Stomach (tissue), 9 donors: ENCODE data around the gene STUM. TPM values are rescaled to one million over a fixed set of nuclear protein-coding genes. Genes with fewer than 3 reads are reported as not detected.

ENCODE experiments used
- DNase-seq, 2 donors: peaks; one replicate each; pipeline versions ENCODE4 v3.0.0 to v3.0.0-alpha.2; 2013 to 2019
- H3K27ac ChIP-seq, 5 donors: fragments of 200-600 bp in 4 of 5; sonication (generic) in 4 of 5; one replicate each; pipeline ENCODE4 v1.5.1; 2013 to 2019; ENCODE audit warnings: mild to moderate bottlenecking in 1 of 5, moderate library complexity in 1 of 5
- H3K27me3 ChIP-seq, 3 donors: fragments of 200-600 bp; sonication (generic); one replicate each; pipeline ENCODE4 v1.5.1; 2017 to 2019; ENCODE audit warnings: mixed run types in 1 of 3
- H3K36me3 ChIP-seq, 4 donors: fragments of 200-600 bp; sonication (generic); 1 replicate in 3 of 4; 2 replicates in 1 of 4; pipeline ENCODE4 v1.5.1; 2016 to 2019
- H3K4me1 ChIP-seq, 4 donors: fragments of 200-600 bp; sonication (generic); one replicate each; pipeline ENCODE4 v1.5.1; 2016 to 2019
- H3K4me3 ChIP-seq, 4 donors: fragments of 200-600 bp; sonication (generic) in 3 of 4; one replicate each; pipeline ENCODE4 v1.5.1; 2016 to 2019; ENCODE audit warnings: mild to moderate bottlenecking in 1 of 4
- H3K9me3 ChIP-seq, 4 donors: fragments of 200-600 bp; sonication (generic); one replicate each; pipeline ENCODE4 v1.5.1; 2016 to 2019
- CTCF ChIP-seq, 7 experiments: fragments of 450-650 bp in 4 of 7; fragments of 200-600 bp in 3 of 7; sonication (generic) in 3 of 7; IDR thresholded peaks; one replicate each; pipeline ENCODE4 v1.5.1; 2016 to 2019; ENCODE audit warnings: antibody characterized with exemption in 7 of 7, control low read depth in 2 of 7, mild to moderate bottlenecking in 1 of 7
- EP300 ChIP-seq: sonication (generic); formaldehyde crosslinking; IDR thresholded peaks from one replicate; pipeline ENCODE4 v1.6.1; 2017; ENCODE audit warnings: antibody characterized with exemption
- POLR2A ChIP-seq, 4 donors: fragments of 450-650 bp; IDR thresholded peaks; one replicate each; pipeline ENCODE4 v1.6.1; 2016; ENCODE audit warnings: antibody characterized with exemption in 4 of 4, control low read depth in 2 of 4, mild to moderate bottlenecking in 1 of 4, moderate library complexity in 1 of 4
- POLR2AphosphoS5 ChIP-seq, 3 donors: sonication (generic); formaldehyde crosslinking; IDR thresholded peaks; one replicate each; pipeline ENCODE4 v1.6.1; 2016; ENCODE audit warnings: antibody characterized with exemption in 3 of 3
- WGBS, 5 donors: extraction: QIAGEN DNeasy Blood & Tissue Kit in 3 of 5; methylation state at CpG; one replicate each; pipeline versions ENCODE4 v1.1.5 to v1.1.7; 2013 to 2018; 5-methylcytosine and 5-hydroxymethylcytosine counted together
- intact Hi-C: fragments of 100-400 bp; cut with DNase I; formaldehyde crosslinking; loops from one replicate; pipeline ENCODE4 v1.15.1; 2023; ENCODE audit warnings: low total_unique reads
- polyA plus RNA-seq, 3 donors: library from polyadenylated mRNA; stranded (reverse); fragments of 200-250 nt; gene quantifications; one replicate each; pipeline ENCODE4 v1.2.3, GENCODE V29; 2013
- total RNA-seq, 5 donors: library from RNA; depleted of rRNA; stranded (reverse); fragments of >200 nt; gene quantifications; one replicate each; pipeline versions ENCODE4 v1.1.0 to v1.2.3, GENCODE V29; 2014 to 2016
- donor health status: healthy with polysubstance abuse.
- donor health status: Bipolar disorder and iron deficiency.
- donor health status: healthy.

The STUM gene
- total and polyA plus RNA-seq, 8 donors: under 0.01 to 2.8 (median 1.5) TPM

GRCh38 chr1:226627050-226627755 lies 78.6 kb downstream of the STUM start:
- Histone ChIP-seq H3K36me3 (peaks cover 0 to 5% (median 3%) of the 10 kb centered on the region in 4 donors), H3K27ac (peak overlapping the region in 2 of 5 donors; percentile 31 to 85), H3K9me3 (no peaks in the 10 kb centered on the region), H3K27me3 (no peaks in the 10 kb centered on the region), H3K4me1 (peaks cover 4 to 45% (median 19%) of the 10 kb centered on the region in 4 donors), H3K4me3 (no peak overlapping the region)
- intact Hi-C loops: no loop called here
- no peak for TF ChIP-seq CTCF (IDR thresholded peaks at IDR 0.05)
- no peak for TF ChIP-seq POLR2A (IDR thresholded peaks at IDR 0.05)
- TF ChIP-seq EP300: no peak
- 73 to 87% (median 77%) methylated on average over 6 of the region's 6 CpGs for WGBS, 5 donors
- no peak for DNase-seq

- DNase-seq: no peak
- H3K27me3 ChIP-seq: no peaks in the 10 kb centered on the region
- intact Hi-C loops: no loop called here
- H3K4me1 ChIP-seq: peaks cover 12 to 54% (median 27%) of the 10 kb centered on the region in 4 donors
- H3K36me3 ChIP-seq: peaks cover 0 to 7% (median 3%) of the 10 kb centered on the region in 4 donors
- H3K27ac ChIP-seq: peak overlapping the region in 3 of 5 donors; percentile 31 to 85 (median 42)
- H3K9me3 ChIP-seq: no peaks in the 10 kb centered on the region
- no peak overlapping the region for H3K4me3 ChIP-seq
- TF ChIP-seq CTCF (IDR thresholded peaks at IDR 0.05) (no peak), POLR2A (IDR thresholded peaks at IDR 0.05) (no peak), POLR2AphosphoS5 (IDR thresholded peaks at IDR 0.05) (no peak), EP300 (no peak)
- WGBS, 5 donors: 76 to 80% (median 80%) methylated on average over 10 to 11 of the region's 11 CpGs
Measured at GRCh38 chr1:226627924-226628611, 79.5 kb downstream of the STUM start.

DNA sequence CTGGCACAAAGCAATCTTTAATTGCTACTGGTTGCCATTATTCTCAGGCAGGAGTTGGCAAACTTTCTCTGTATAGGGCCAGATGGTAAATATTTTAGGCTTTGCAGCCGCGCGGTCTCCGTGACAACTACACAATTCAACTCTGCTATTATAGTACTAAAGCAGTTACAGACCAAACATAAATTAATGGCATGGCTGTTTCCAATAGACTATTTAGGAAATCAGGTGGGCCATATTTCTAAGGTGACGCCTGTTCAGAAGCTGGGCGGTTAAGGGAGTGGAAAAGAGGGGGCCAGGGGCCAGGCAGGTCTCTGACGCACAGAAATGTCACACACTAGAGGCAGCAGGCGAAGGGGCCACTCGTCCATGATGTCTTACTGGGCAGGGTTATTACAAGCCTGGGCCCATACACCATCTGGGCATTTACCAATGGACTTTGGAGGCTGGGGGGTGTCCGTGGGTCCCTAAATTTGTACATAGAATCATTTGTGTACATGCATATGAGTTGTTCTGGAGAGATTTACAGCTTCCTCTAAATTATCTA lies 80.1 kb downstream of the STUM start:
- no peak for TF ChIP-seq POLR2A (IDR thresholded peaks at IDR 0.05)
- no peak for TF ChIP-seq EP300
- TF ChIP-seq POLR2AphosphoS5 (IDR thresholded peaks at IDR 0.05): no peak
- TF ChIP-seq CTCF (IDR thresholded peaks at IDR 0.05): no peak
- 43 to 59% (median 53%) methylated on average over 10 of the region's 10 CpGs for WGBS, 5 donors
- DNase-seq: peak; percentile 39 to 66
- Histone ChIP-seq H3K9me3 (no peaks in the 10 kb centered on the region), H3K27ac (peak overlapping the region in 4 of 5 donors; percentile 4 to 85 (median 39)), H3K27me3 (no peaks in the 10 kb centered on the region), H3K36me3 (peaks cover 0 to 7% (median 3%) of the 10 kb centered on the region in 4 donors), H3K4me3 (no peak overlapping the region), H3K4me1 (peaks cover 18 to 59% (median 33%) of the 10 kb centered on the region in 4 donors)
- intact Hi-C loops: no loop called here

DNA sequence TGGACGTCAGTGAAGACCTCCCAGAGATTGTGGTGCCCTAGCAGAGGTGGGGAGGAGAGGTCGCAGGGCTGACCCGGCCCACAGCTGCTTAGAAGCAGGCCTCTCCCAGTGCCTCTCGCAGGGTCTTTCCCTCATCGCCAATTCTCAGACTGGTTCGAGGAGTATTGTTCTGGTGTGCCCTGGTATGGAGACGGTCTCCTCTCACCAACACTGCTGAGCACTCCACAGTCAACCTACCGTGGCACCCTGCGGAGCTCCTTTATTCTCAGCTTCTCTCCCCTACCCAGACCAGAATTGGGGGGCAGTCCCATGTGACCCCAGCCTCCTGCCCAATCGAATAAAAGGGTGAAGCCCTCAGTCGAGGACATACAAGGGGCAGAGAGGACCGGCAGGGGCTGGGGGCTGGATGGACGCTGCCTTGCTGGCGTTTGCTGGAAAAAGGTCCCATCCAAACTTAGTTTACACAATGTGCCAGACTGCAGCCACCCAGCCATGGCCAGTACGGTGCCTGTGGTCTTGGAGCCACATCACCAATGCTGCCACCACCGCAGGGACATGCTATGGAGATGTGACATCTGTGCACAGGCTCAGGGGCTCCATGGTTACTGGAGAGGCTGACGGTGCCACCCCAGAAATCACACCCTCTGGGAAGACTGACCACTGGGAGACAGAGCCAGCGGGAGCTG lies 80.8 kb downstream of the STUM start:
- TF ChIP-seq POLR2A (IDR thresholded peaks at IDR 0.05) (no peak), CTCF (IDR thresholded peaks at IDR 0.05) (no peak), EP300 (no peak), POLR2AphosphoS5 (IDR thresholded peaks at IDR 0.05) (no peak)
- Histone ChIP-seq H3K9me3 (no peaks in the 10 kb centered on the region), H3K27ac (peak overlapping the region in 3 of 5 donors; percentile 4 to 85 (median 42)), H3K4me3 (no peak overlapping the region), H3K4me1 (peaks cover 24 to 66% (median 40%) of the 10 kb centered on the region in 4 donors), H3K36me3 (peaks cover 0 to 7% (median 3%) of the 10 kb centered on the region in 4 donors), H3K27me3 (no peaks in the 10 kb centered on the region)
- DNase-seq: no peak
- intact Hi-C loops: no loop called here
- 88 to 91% (median 89%) methylated on average over 16 to 18 of the region's 18 CpGs for WGBS, 5 donors
